Mesothelial cell of epicardium (in vitro differentiated cells): Measurements from ENCODE around the gene FBF1. TPM values are rescaled to one million over a fixed set of nuclear protein-coding genes. Genes with fewer than 3 reads are reported as not detected.
A peak's percentile ranks its signal among the peaks of the same experiment; 100 is the strongest.

Experiments
- DNase-seq, 2 experiments: peaks; one replicate each; pipeline ENCODE4 v3.0.0; 2021; ENCODE audit warnings: low spot score in 2 of 2; ENCODE audit not compliant: unreplicated experiment in 2 of 2
- H3K27ac Mint-ChIP-seq: 2 replicates; pipeline ENCODE4 v1.8.0; 2021; ENCODE audit warnings: mixed read lengths
- H3K27me3 Mint-ChIP-seq: 2 replicates; pipeline ENCODE4 v1.8.0; 2021; ENCODE audit warnings: low read depth, mixed read lengths
- H3K36me3 Mint-ChIP-seq: 2 replicates; pipeline ENCODE4 v1.8.0; 2021; ENCODE audit warnings: mixed read lengths
- H3K4me1 Mint-ChIP-seq: 2 replicates; pipeline ENCODE4 v1.8.0; 2021; ENCODE audit warnings: mixed read lengths
- H3K4me3 Mint-ChIP-seq: 2 replicates; pipeline ENCODE4 v1.8.0; 2021; ENCODE audit warnings: mild to moderate bottlenecking, moderate library complexity, mixed read lengths
- H3K9me3 Mint-ChIP-seq: 2 replicates; pipeline ENCODE4 v1.8.0; 2021; ENCODE audit warnings: mixed read lengths
- total RNA-seq: library from RNA; stranded (reverse); gene quantifications from 3 replicates; pipeline ENCODE4 v1.2.1, GENCODE V29; 2021
- TF ChIP-seq, protein P1 (sequence below): fragments of 200-600 bp; sonication (generic); IDR thresholded peaks from one replicate; pipeline ENCODE4 v1.5.0; 2021; ENCODE audit warnings: antibody characterized with exemption; ENCODE audit not compliant: unreplicated experiment

FBF1 gene
- total RNA-seq, 1 donor from 2014 or later = 23.4 TPM

DNA sequence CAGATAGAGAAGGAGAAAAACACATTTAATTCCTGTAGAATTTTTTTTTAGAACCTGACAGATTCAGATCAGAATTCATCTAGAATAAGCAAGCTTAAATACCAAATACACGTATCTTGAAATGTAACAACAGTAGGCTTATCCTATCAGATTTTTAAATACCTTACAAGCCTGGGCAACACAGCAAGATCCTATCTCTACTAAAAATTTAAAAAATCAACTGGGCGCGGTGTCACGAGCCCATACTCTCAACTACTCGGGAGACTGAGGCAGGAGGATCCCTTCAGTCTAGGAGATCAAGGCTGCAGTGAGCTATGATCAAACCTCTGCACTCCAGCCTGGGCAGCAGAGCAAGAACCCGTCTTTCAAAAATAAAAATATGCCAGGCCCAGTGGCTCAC is 24.6 kb upstream of the FBF1 start:
- TF ChIP-seq, protein P1, sequence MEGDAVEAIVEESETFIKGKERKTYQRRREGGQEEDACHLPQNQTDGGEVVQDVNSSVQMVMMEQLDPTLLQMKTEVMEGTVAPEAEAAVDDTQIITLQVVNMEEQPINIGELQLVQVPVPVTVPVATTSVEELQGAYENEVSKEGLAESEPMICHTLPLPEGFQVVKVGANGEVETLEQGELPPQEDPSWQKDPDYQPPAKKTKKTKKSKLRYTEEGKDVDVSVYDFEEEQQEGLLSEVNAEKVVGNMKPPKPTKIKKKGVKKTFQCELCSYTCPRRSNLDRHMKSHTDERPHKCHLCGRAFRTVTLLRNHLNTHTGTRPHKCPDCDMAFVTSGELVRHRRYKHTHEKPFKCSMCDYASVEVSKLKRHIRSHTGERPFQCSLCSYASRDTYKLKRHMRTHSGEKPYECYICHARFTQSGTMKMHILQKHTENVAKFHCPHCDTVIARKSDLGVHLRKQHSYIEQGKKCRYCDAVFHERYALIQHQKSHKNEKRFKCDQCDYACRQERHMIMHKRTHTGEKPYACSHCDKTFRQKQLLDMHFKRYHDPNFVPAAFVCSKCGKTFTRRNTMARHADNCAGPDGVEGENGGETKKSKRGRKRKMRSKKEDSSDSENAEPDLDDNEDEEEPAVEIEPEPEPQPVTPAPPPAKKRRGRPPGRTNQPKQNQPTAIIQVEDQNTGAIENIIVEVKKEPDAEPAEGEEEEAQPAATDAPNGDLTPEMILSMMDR = no peak
- no peak for DNase-seq
- Mint-ChIP-seq H3K27ac (peak overlapping the region; percentile 50), H3K36me3 (peaks cover 20% of the 10 kb centered on the region), H3K27me3 (no peaks in the 10 kb centered on the region), H3K4me3 (no peak overlapping the region), H3K4me1 (no peaks in the 10 kb centered on the region), H3K9me3 (no peaks in the 10 kb centered on the region)

DNA sequence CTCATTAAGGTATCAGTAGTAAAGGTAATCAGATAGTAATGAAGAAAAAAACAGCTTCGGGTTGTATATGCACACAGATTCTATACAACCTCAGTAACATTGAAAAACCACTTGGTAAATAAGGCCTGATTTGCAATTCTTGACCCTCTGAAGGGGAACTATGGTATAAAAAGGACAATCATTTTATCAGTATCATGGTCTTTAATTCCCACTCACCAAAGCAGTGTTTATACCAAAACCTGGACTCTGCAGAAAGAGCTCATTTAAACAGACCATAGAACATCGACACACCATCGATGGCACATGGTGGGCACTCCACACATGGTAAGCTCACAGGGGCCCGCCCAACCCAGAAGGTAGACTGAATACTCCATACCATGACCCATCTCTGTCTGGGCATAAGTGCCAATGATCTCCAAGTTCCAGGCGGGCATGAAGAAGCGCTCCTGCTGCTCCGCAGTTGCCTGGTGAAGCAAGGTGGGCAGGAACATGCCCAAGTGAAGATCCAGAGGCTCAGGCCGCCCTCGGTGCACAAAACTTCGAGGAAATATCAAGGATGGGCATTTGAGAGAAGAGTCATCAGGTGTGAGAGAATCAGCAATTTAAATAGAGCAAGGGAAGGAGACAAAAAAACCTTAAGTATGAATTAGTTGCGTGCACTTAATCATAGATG is 19.1 kb upstream of the FBF1 start:
- no peak overlapping the region for H3K4me3 Mint-ChIP-seq
- peaks cover 20% of the 10 kb centered on the region for H3K4me1 Mint-ChIP-seq
- no peak for DNase-seq
- peak overlapping the region; percentile 77 for H3K27ac Mint-ChIP-seq
- TF ChIP-seq, protein P1 = no peak
- peaks cover 23% of the 10 kb centered on the region for H3K36me3 Mint-ChIP-seq
- no peaks in the 10 kb centered on the region for H3K9me3 Mint-ChIP-seq
- no peaks in the 10 kb centered on the region for H3K27me3 Mint-ChIP-seq

DNA sequence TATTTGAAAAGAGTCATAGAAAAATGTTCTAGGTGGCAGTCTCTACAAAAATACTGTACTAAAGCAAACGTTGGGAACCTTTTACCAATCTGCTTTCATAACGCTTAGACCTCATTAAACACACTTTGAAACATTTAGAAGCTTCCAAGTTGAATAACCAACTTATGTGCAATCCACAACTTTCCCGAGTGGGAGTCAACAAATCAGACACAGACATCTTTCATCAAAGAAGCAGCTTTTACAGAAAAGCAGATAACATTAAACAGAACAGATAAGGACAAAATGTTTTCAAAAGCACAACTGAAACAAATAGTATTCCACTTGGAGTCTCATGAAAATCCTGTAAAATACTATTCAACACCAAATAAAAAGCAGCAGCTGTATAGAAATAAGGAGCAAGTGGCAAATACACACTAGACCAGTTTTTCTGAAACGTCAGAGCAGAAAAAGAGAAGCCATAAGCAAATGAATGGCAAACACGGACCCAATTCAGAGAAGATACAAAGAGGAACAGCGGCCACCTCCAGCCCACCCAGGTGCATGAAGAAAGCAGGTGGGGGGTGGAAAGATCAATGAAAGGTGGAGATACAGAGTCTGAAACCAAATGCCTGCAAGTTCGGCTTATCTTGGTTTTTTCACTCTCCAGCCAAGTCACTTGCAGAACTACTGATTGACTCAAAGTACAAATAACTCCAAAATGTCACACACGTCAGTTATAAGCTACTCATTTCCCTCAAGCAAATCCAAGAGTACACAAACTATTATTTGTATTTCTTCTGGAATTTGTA is 18.4 kb upstream of the FBF1 start:
- H3K9me3 Mint-ChIP-seq = no peaks in the 10 kb centered on the region
- H3K4me1 Mint-ChIP-seq = peaks cover 20% of the 10 kb centered on the region
- no peak for DNase-seq
- no peaks in the 10 kb centered on the region for H3K27me3 Mint-ChIP-seq
- peaks cover 20% of the 10 kb centered on the region for H3K36me3 Mint-ChIP-seq
- H3K27ac Mint-ChIP-seq = peak overlapping the region; percentile 77
- TF ChIP-seq, protein P1 = no peak
- no peak overlapping the region for H3K4me3 Mint-ChIP-seq

DNA sequence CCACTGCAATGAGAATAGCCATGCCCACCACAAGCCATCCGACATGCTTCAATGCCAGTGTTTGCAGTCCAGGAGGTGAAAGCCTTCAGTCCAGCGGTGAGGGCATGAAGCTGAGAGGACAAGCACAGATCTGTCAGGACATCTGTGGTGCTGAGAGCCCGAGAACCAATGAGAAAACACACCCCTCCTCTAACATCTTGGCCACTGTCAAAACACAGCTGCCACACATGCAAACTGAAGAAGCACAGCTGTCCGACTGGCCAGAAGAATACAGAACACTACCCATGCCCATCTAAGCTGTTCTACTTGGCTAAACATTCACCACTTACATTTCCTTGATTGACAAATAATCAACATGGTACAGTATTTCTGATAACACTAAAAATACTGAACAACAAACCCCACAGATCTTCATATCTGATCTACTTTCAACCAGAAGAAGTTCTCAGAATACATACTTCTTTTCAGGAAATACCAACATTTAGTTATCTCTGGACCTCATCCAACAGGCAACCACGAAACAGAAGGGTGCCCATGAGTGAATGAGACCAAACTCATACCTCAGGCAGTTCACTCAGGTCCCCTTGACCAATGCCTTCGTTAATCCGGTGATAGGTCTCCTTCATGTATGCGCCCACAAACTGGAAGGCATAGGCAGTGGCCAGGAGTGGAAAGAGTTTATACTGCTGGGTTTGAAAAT is 10.2 kb upstream of the FBF1 start:
- Mint-ChIP-seq H3K9me3 (no peaks in the 10 kb centered on the region), H3K36me3 (peaks cover 35% of the 10 kb centered on the region), H3K4me1 (no peaks in the 10 kb centered on the region), H3K27ac (no peak overlapping the region), H3K4me3 (no peak overlapping the region), H3K27me3 (no peaks in the 10 kb centered on the region)
- TF ChIP-seq, protein P1 = no peak
- no peak for DNase-seq

DNA sequence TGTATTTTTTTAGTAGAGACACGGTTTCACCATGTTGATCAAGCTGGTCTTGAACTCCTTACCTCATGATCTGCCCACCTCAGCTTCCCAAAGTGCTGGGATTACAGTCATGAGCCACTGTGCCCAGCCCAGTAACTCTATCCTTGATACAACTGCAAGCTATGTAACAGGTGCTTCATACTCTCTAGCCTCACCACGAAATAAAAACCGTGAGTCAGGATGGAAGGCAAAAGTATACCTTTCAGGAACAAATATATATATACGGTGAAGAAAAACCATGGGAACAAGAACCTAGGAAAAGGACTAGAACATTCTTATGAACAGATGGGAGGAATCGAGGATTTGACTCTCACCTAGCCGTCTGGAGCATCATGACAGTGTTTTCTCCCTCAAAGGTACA is 9.6 kb upstream of the FBF1 start:
- DNase-seq = no peak
- H3K4me3 Mint-ChIP-seq = no peak overlapping the region
- H3K36me3 Mint-ChIP-seq = peaks cover 31% of the 10 kb centered on the region
- no peak overlapping the region for H3K27ac Mint-ChIP-seq
- TF ChIP-seq, protein P1 = no peak
- H3K4me1 Mint-ChIP-seq = no peaks in the 10 kb centered on the region
- H3K27me3 Mint-ChIP-seq = no peaks in the 10 kb centered on the region
- no peaks in the 10 kb centered on the region for H3K9me3 Mint-ChIP-seq
